Upper lobe of left lung (tissue), 6 donors: ENCODE measurements around the gene AQP1. TPM values are rescaled to one million over a fixed set of nuclear protein-coding genes. Genes with fewer than 3 reads are reported as not detected.

ENCODE experiments used
- ATAC-seq, 2 donors: fragments of 200-7000 bp; cut with Tn5 transposase; one replicate each; pipeline ENCODE4 v1.9.1; 2022; ENCODE audit warnings: mild to moderate bottlenecking in 2 of 2, moderate library complexity in 2 of 2; ENCODE audit not compliant: low FRiP score in 2 of 2
- DNase-seq, 2 donors: peaks; one replicate each; pipeline ENCODE4 v3.0.0-alpha.2; 2019 to 2020
- H3K27ac ChIP-seq, 4 donors: fragments of 200-600 bp; sonication (generic); one replicate each; pipeline ENCODE4 v1.5.1; 2016 to 2019
- H3K27me3 ChIP-seq, 4 donors: fragments of 200-600 bp; sonication (generic); one replicate each; pipeline ENCODE4 v1.5.1; 2017 to 2019
- H3K36me3 ChIP-seq, 4 donors: fragments of 200-600 bp; sonication (generic); one replicate each; pipeline ENCODE4 v1.5.1; 2016 to 2019
- H3K4me1 ChIP-seq, 4 donors: fragments of 200-600 bp; sonication (generic); one replicate each; pipeline ENCODE4 v1.5.1; 2018 to 2019
- H3K4me3 ChIP-seq, 4 donors: fragments of 200-600 bp; sonication (generic); one replicate each; pipeline ENCODE4 v1.5.1; 2017 to 2019; ENCODE audit warnings: mild to moderate bottlenecking in 2 of 4, moderate library complexity in 1 of 4
- H3K9me3 ChIP-seq, 4 donors: fragments of 200-600 bp; sonication (generic); one replicate each; pipeline ENCODE4 v1.5.1; 2018 to 2019
- EP300 ChIP-seq, 4 donors: sonication (generic); formaldehyde crosslinking; IDR thresholded peaks; one replicate each; pipeline ENCODE4 v1.5.1; 2017; ENCODE audit warnings: antibody characterized with exemption in 4 of 4, control low read depth in 2 of 4
- POLR2A ChIP-seq, 4 donors: fragments of 450-650 bp; IDR thresholded peaks; one replicate each; pipeline ENCODE4 v1.5.1; 2016 to 2017; ENCODE audit warnings: antibody characterized with exemption in 4 of 4, mild to moderate bottlenecking in 2 of 4
- POLR2AphosphoS5 ChIP-seq, 2 donors: sonication (generic); formaldehyde crosslinking; IDR thresholded peaks; one replicate each; pipeline ENCODE4 v1.5.1; 2017; ENCODE audit warnings: antibody characterized with exemption in 2 of 2
- WGBS, 2 donors: methylation state at CpG; one replicate each; pipeline ENCODE4 v1.1.5; 2017 to 2018; 5-methylcytosine and 5-hydroxymethylcytosine counted together
- total RNA-seq, 6 donors: library from RNA; depleted of rRNA in 4 of 6; stranded (reverse); fragments of >200 nt in 4 of 6; gene quantifications; one replicate each; pipeline versions ENCODE4 v1.1.0 to v1.2.1, GENCODE V29; 2016 to 2021
- TF ChIP-seq, protein P1 (sequence below), 6 experiments: fragments of 450-650 bp in 4 of 6; fragments of 200-600 bp in 2 of 6; sonication (generic) in 2 of 6; IDR thresholded peaks; one replicate each; pipeline ENCODE4 v1.5.1; 2016 to 2019; ENCODE audit warnings: antibody characterized with exemption in 6 of 6
- donor health status: DM: no; HTN: no; CAD: no; lungs with moderate emphysema.
- donor health status: DM: no; HTN: yes; CAD: no; lungs with severe emphysema.

Gene AQP1
- total RNA-seq, 6 donors from 2014 or later: 113 to 1,228 (median 802) TPM

- H3K4me1 ChIP-seq: peaks cover 62 to 87% (median 81%) of the 10 kb centered on the region in 4 donors
- ATAC-seq: no peak
Observed at GRCh38 chr7:30900053-30900452, 11.6 kb upstream of the AQP1 start.

GRCh38 chr7:30900803-30901362, 10.8 kb upstream of the AQP1 start:
- ATAC-seq (no peak), DNase-seq (peak in 1 of 2 donors; percentile 36)
- Histone ChIP-seq H3K9me3 (no peaks in the 10 kb centered on the region), H3K36me3 (no peaks in the 10 kb centered on the region), H3K27ac (peak overlapping the region; percentile 78 to 84 (median 80)), H3K4me3 (no peak overlapping the region), H3K4me1 (peaks cover 62 to 87% (median 81%) of the 10 kb centered on the region in 4 donors), H3K27me3 (no peaks in the 10 kb centered on the region)
- TF ChIP-seq, protein P1, sequence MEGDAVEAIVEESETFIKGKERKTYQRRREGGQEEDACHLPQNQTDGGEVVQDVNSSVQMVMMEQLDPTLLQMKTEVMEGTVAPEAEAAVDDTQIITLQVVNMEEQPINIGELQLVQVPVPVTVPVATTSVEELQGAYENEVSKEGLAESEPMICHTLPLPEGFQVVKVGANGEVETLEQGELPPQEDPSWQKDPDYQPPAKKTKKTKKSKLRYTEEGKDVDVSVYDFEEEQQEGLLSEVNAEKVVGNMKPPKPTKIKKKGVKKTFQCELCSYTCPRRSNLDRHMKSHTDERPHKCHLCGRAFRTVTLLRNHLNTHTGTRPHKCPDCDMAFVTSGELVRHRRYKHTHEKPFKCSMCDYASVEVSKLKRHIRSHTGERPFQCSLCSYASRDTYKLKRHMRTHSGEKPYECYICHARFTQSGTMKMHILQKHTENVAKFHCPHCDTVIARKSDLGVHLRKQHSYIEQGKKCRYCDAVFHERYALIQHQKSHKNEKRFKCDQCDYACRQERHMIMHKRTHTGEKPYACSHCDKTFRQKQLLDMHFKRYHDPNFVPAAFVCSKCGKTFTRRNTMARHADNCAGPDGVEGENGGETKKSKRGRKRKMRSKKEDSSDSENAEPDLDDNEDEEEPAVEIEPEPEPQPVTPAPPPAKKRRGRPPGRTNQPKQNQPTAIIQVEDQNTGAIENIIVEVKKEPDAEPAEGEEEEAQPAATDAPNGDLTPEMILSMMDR (IDR thresholded peaks at IDR 0.05): no peak
- TF ChIP-seq POLR2AphosphoS5 (IDR thresholded peaks at IDR 0.05): peak; percentile 83
- peak in 3 of 4 donors; percentile 72 to 98 (median 97) for TF ChIP-seq EP300 (IDR thresholded peaks at IDR 0.05)
- WGBS, 2 donors: 56 to 69% methylated on average over 10 to 11 of the region's 11 CpGs

More at GRCh38 chr7:30900053-30900452, 11.6 kb upstream of the AQP1 start:
- TF ChIP-seq, protein P1 (IDR thresholded peaks at IDR 0.05): no peak
- no peak for TF ChIP-seq POLR2A (IDR thresholded peaks at IDR 0.05)
- peak in 1 of 4 donors; percentile 32 for TF ChIP-seq EP300 (IDR thresholded peaks at IDR 0.05)
- TF ChIP-seq POLR2AphosphoS5 (IDR thresholded peaks at IDR 0.05): no peak
- no peaks in the 10 kb centered on the region for H3K27me3 ChIP-seq
- H3K4me3 ChIP-seq: no peak overlapping the region
- DNase-seq: peak in 1 of 2 donors; percentile 55
- H3K36me3 ChIP-seq: no peaks in the 10 kb centered on the region
- WGBS, 2 donors: 46 to 54% methylated on average over 9 of the region's 9 CpGs
- H3K9me3 ChIP-seq: no peaks in the 10 kb centered on the region
- H3K27ac ChIP-seq: peak overlapping the region; percentile 78 to 84 (median 80)

GRCh38 chr7:30901856-30902255, 9.8 kb upstream of the AQP1 start:
- no peaks in the 10 kb centered on the region for H3K36me3 ChIP-seq
- 71 to 78% methylated on average over 2 of the region's 2 CpGs for WGBS, 2 donors
- TF ChIP-seq, protein P1 (IDR thresholded peaks at IDR 0.05): no peak
- TF ChIP-seq EP300 (IDR thresholded peaks at IDR 0.05): no peak
- TF ChIP-seq POLR2AphosphoS5 (IDR thresholded peaks at IDR 0.05): no peak
- no peak for TF ChIP-seq POLR2A (IDR thresholded peaks at IDR 0.05)
- peaks cover 62 to 87% (median 81%) of the 10 kb centered on the region in 4 donors for H3K4me1 ChIP-seq
- H3K27ac ChIP-seq: peak overlapping the region; percentile 54 to 82 (median 70)
- H3K27me3 ChIP-seq: no peaks in the 10 kb centered on the region
- H3K9me3 ChIP-seq: no peaks in the 10 kb centered on the region
- DNase-seq: no peak
- no peak overlapping the region for H3K4me3 ChIP-seq
- ATAC-seq: no peak

GRCh38 chr7:30902466-30902865, 9.2 kb upstream of the AQP1 start:
- ATAC-seq (no peak), DNase-seq (no peak)
- 74 to 86% methylated on average over 5 to 11 of the region's 11 CpGs for WGBS, 2 donors
- Histone ChIP-seq H3K4me1 (peaks cover 62 to 87% (median 81%) of the 10 kb centered on the region in 4 donors), H3K9me3 (no peaks in the 10 kb centered on the region), H3K36me3 (no peaks in the 10 kb centered on the region), H3K27me3 (no peaks in the 10 kb centered on the region), H3K27ac (peak overlapping the region; percentile 54 to 82 (median 70)), H3K4me3 (no peak overlapping the region)
- TF ChIP-seq POLR2A (IDR thresholded peaks at IDR 0.05) (no peak), POLR2AphosphoS5 (IDR thresholded peaks at IDR 0.05) (no peak), EP300 (IDR thresholded peaks at IDR 0.05) (no peak)

DNA sequence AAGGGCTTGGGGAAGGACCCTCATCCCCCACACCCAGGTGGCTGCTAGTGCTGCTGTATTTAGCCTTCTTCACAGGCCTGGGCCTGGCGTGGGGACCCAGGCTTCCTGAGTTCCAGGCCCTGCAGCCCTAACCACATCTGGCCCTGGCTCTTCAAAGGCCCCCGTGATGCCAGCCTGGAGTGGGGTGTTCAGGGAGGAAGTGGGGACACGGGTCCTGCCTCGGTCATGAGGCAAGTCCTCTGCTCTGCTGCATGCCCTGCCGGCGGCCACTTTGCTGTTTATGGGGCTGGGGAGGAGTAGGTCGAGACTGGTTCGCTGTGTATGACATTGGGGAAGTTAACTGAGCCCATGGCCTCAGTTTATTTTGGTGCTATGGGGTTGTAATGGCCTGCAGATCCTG, 8.5 kb upstream of the AQP1 start:
- H3K36me3 ChIP-seq: no peaks in the 10 kb centered on the region
- no peaks in the 10 kb centered on the region for H3K9me3 ChIP-seq
- WGBS, 2 donors: 83 to 91% methylated on average over 6 to 7 of the region's 8 CpGs
- H3K4me1 ChIP-seq: peaks cover 63 to 87% (median 81%) of the 10 kb centered on the region in 4 donors
- no peak overlapping the region for H3K4me3 ChIP-seq
- H3K27ac ChIP-seq: peak overlapping the region; percentile 54 to 82 (median 70)
- no peaks in the 10 kb centered on the region for H3K27me3 ChIP-seq
- TF ChIP-seq POLR2A (IDR thresholded peaks at IDR 0.05) (no peak), EP300 (IDR thresholded peaks at IDR 0.05) (no peak)
- TF ChIP-seq, protein P1 (IDR thresholded peaks at IDR 0.05): no peak
- DNase-seq (peak in 1 of 2 donors; percentile 40), ATAC-seq (no peak)
